Omental fat pad (tissue), 4 donors: ENCODE data around the gene RBM44. TPM values are rescaled to one million over a fixed set of nuclear protein-coding genes. Genes with fewer than 3 reads are reported as not detected.
"Not testable (repeated sequence)": the region's sequence is repeated elsewhere in the genome, so short reads cannot be mapped to it uniquely, and the experiment has no call there.

Source experiments
- ATAC-seq: fragments of 150-250 bp; one replicate; pipeline ENCODE4 v1.9.1; 2016; ENCODE audit warnings: mild to moderate bottlenecking, moderate library complexity; ENCODE audit not compliant: low FRiP score
- DNase-seq: peaks from one replicate; pipeline ENCODE4 v3.0.0-alpha.2; 2019; ENCODE audit warnings: low spot score
- CTCF ChIP-seq, 3 donors: fragments of 450-650 bp; IDR thresholded peaks; one replicate each; pipeline ENCODE4 v1.5.1; 2016 to 2017; ENCODE audit warnings: antibody characterized with exemption in 3 of 3, mild to moderate bottlenecking in 3 of 3, moderate library complexity in 2 of 3
- total RNA-seq, 4 donors: library from RNA; depleted of rRNA; stranded (reverse); fragments of >200 nt; gene quantifications; one replicate each; pipeline ENCODE4 v1.1.0, GENCODE V29; 2016

RBM44 gene
- total RNA-seq, 4 donors from 2014 or later, result 1.1 to 2.6 (median 1.5) TPM

- DNase-seq (no peak), ATAC-seq (peak; percentile 41)
- no peak for TF ChIP-seq CTCF (IDR thresholded peaks at IDR 0.05)
Measured at GRCh38 chr2:237866101-237866621, 67.6 kb downstream of the RBM44 start.

- DNase-seq (no peak), ATAC-seq (no peak)
- no peak for TF ChIP-seq CTCF (IDR thresholded peaks at IDR 0.05)
Measured at GRCh38 chr2:237867465-237867864, 68.9 kb downstream of the RBM44 start.

GRCh38 chr2:237868074-237868473 is 69.5 kb downstream of the RBM44 start:
- not testable (repeated sequence) for DNase-seq, ATAC-seq

GRCh38 chr2:237868631-237869342 is 70.2 kb downstream of the RBM44 start:
- no peak for TF ChIP-seq CTCF (IDR thresholded peaks at IDR 0.05)
- ATAC-seq (no peak), DNase-seq (no peak)

GRCh38 chr2:237869343-237870102 is 70.9 kb downstream of the RBM44 start:
- DNase-seq (no peak), ATAC-seq (no peak)

GRCh38 chr2:237870126-237870525 is 71.5 kb downstream of the RBM44 start:
- DNase-seq, result no peak
- TF ChIP-seq CTCF (IDR thresholded peaks at IDR 0.05), result no peak
- no peak for ATAC-seq

More at GRCh38 chr2:237869343-237870102, 70.9 kb downstream of the RBM44 start:
- TF ChIP-seq CTCF (IDR thresholded peaks at IDR 0.05), result no peak

GRCh38 chr2:237870754-237871651 is 72.4 kb downstream of the RBM44 start:
- ATAC-seq (no peak), DNase-seq (no peak)
- no peak for TF ChIP-seq CTCF (IDR thresholded peaks at IDR 0.05)
